Activated CD4-positive, alpha-beta T cell treated with anti-CD3 and anti-CD28 coated beads, Interleukin-2, amount 10 ng/mL, durations not matched to agents 7 days and 5 days (primary cell): Measurements from ENCODE around the gene RCOR2. TPM values are rescaled to one million over a fixed set of nuclear protein-coding genes. Genes with fewer than 3 reads are reported as not detected.

ENCODE experiments used
- CTCF ChIA-PET: fragments of 350-600 bp; sonication (Branson Sonifier 250); formaldehyde crosslinking; loops from one replicate; lab custom pipeline; 2021; ENCODE audit warnings: antibody characterized with exemption; lab: Charles Lee
- POLR2A ChIA-PET: fragments of 350-600 bp; sonication (Branson Sonifier 250); formaldehyde crosslinking; loops from one replicate; lab custom pipeline; 2021; ENCODE audit warnings: antibody characterized with exemption; lab: Charles Lee
- DNase-seq: peaks from one replicate; pipeline ENCODE4 v3.0.0-alpha.2; 2020
- H3K27ac Mint-ChIP-seq: one replicate; pipeline ENCODE4 v1.8.0; 2021; ENCODE audit warnings: mild to moderate bottlenecking, moderate library complexity, mixed read lengths
- H3K27me3 Mint-ChIP-seq: one replicate; pipeline ENCODE4 v1.8.0; 2021; ENCODE audit warnings: mixed read lengths
- H3K36me3 Mint-ChIP-seq: one replicate; pipeline ENCODE4 v1.8.0; 2021; ENCODE audit warnings: low read depth, mixed read lengths
- H3K4me1 Mint-ChIP-seq: one replicate; pipeline ENCODE4 v1.8.0; 2021; ENCODE audit warnings: mixed read lengths
- H3K4me3 Mint-ChIP-seq: one replicate; pipeline ENCODE4 v1.8.0; 2021; ENCODE audit warnings: mild to moderate bottlenecking, moderate library complexity, mixed read lengths
- H3K9me3 Mint-ChIP-seq: one replicate; pipeline ENCODE4 v1.8.0; 2021; ENCODE audit warnings: mixed read lengths
- total RNA-seq, 2 experiments: library from RNA; stranded (reverse); gene quantifications; one replicate each; pipeline ENCODE4 v1.2.3, GENCODE V29; 2021

The RCOR2 gene
- total RNA-seq, 2 experiments from 2014 or later: 0.12 to 0.40 TPM

DNA sequence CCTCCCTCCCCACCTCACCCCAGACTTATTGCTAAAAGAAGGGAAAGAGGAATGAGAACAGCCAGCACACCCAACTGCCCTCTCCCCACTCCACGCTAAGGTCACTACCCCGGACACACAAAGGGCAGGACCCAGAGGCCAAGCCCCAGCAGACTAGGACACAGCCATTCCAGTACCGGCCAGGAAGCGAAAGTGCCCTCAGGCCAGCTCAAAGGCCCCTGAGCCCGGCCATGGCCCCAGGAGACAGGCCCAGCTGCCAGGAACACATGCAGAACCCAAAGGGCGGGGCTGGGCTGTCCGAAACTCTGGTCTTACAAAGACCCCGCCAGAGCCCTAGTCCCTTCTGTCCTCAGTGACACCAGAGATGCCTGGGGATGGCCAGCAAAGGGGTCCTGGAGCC lies 5.5 kb downstream of the RCOR2 start:
- CTCF ChIA-PET: interaction anchor here (0.9 kb wide), 1 partner anchor 44 kb away, joined by 3 read pairs; no protein-coding TSS in a partner anchor

DNA sequence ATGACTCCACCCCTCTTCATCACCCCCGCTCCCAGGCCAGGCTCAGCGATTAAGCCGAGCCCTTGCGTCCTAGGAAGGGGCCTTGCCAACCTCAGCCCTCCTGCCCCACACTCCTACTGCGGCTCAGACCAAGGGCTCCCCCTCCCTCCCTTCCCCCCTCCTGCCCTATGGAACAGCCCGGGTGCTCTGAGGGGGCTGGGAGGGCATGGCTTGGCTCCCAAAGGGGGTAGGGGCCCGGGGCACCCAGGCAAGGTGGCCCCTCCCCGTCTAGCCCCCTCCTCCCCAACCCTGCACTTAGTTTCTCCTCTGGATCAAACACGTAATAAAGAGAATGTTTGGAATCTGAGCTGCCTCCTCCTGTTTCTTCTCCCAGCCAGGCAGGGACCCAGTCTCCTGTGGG lies 6.3 kb downstream of the RCOR2 start:
- no peak overlapping the region for H3K27ac Mint-ChIP-seq
- no peak overlapping the region for H3K4me3 Mint-ChIP-seq
- H3K9me3 Mint-ChIP-seq: no peaks in the 10 kb centered on the region
- peaks cover 11% of the 10 kb centered on the region for H3K36me3 Mint-ChIP-seq
- H3K27me3 Mint-ChIP-seq: peaks cover 5% of the 10 kb centered on the region
- no peak for DNase-seq
- ChIA-PET POLR2A (no interaction called here), CTCF (interaction anchor here (0.9 kb wide), 2 partner anchors 43 to 73 kb away, joined by 3 to 5 read pairs; no protein-coding TSS in a partner anchor)
- H3K4me1 Mint-ChIP-seq: peaks cover 7% of the 10 kb centered on the region

More for the DNA sequence above, 5.5 kb downstream of the RCOR2 start:
- POLR2A ChIA-PET: no interaction called here
- H3K4me3 Mint-ChIP-seq: no peak overlapping the region
- no peak for DNase-seq
- peaks cover 10% of the 10 kb centered on the region for H3K4me1 Mint-ChIP-seq
- peaks cover 7% of the 10 kb centered on the region for H3K36me3 Mint-ChIP-seq
- peaks cover 9% of the 10 kb centered on the region for H3K27me3 Mint-ChIP-seq
- H3K9me3 Mint-ChIP-seq: no peaks in the 10 kb centered on the region
- H3K27ac Mint-ChIP-seq: no peak overlapping the region

- no peak for DNase-seq
- POLR2A ChIA-PET: no interaction called here
- peaks cover 1% of the 10 kb centered on the region for H3K27me3 Mint-ChIP-seq
- peaks cover 16% of the 10 kb centered on the region for H3K36me3 Mint-ChIP-seq
- no peaks in the 10 kb centered on the region for H3K9me3 Mint-ChIP-seq
- peaks cover 5% of the 10 kb centered on the region for H3K4me1 Mint-ChIP-seq
- CTCF ChIA-PET: interaction anchor here (1.3 kb wide), 1 partner anchor 10 kb away, joined by 4 read pairs; no protein-coding TSS in a partner anchor
- H3K27ac Mint-ChIP-seq: no peak overlapping the region
- no peak overlapping the region for H3K4me3 Mint-ChIP-seq
These were observed 7.1 kb downstream of the RCOR2 start for GRCh38 chr11:63909591-63910506.

DNA sequence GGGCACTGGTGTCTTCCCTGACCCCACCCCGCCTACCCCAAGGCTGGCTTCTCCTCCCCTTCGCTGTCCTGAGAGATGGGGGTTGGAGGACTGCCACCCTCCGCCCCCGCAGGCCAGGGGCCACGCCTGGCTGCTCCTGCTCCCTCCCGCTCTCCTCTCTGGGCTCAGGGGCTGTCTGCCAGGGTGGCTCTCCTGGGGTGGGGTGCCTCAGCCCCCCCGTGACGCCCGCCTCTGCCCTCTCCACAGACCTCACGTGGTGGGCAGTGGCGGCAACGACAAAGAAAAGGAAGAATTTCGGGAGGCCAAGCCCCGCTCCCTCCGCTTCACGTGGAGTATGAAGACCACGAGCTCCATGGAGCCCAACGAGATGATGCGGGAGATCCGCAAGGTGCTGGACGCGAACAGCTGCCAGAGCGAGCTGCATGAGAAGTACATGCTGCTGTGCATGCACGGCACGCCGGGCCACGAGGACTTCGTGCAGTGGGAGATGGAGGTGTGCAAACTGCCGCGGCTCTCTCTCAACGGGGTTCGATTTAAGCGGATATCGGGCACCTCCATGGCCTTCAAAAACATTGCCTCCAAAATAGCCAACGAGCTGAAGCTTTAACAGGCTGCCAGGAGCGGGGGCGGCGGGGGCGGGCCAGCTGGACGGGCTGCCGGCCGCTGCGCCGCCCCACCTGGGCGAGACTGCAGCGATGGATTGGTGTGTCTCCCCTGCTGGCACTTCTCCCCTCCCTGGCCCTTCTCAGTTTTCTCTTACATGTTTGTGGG lies 8.1 kb downstream of the RCOR2 start:
- peaks cover 24% of the 10 kb centered on the region for H3K36me3 Mint-ChIP-seq

GRCh38 chr11:63907808-63908530 lies 9.0 kb downstream of the RCOR2 start:
- H3K27ac Mint-ChIP-seq: no peak overlapping the region
- peaks cover 5% of the 10 kb centered on the region for H3K4me1 Mint-ChIP-seq
- ChIA-PET POLR2A (no interaction called here), CTCF (no interaction called here)
- no peaks in the 10 kb centered on the region for H3K27me3 Mint-ChIP-seq
- peaks cover 32% of the 10 kb centered on the region for H3K36me3 Mint-ChIP-seq
- no peak for DNase-seq
- no peak overlapping the region for H3K4me3 Mint-ChIP-seq
- H3K9me3 Mint-ChIP-seq: no peaks in the 10 kb centered on the region

More for the DNA sequence above, 8.1 kb downstream of the RCOR2 start:
- no peak overlapping the region for H3K4me3 Mint-ChIP-seq
- no peaks in the 10 kb centered on the region for H3K27me3 Mint-ChIP-seq
- no peak overlapping the region for H3K27ac Mint-ChIP-seq
- no peak for DNase-seq
- POLR2A ChIA-PET: no interaction called here
- H3K9me3 Mint-ChIP-seq: no peaks in the 10 kb centered on the region
- CTCF ChIA-PET: interaction anchor here (1.3 kb wide), 1 partner anchor 9 kb away, joined by 4 read pairs; no protein-coding TSS in a partner anchor
- peaks cover 5% of the 10 kb centered on the region for H3K4me1 Mint-ChIP-seq

GRCh38 chr11:63907063-63907462 lies 9.9 kb downstream of the RCOR2 start:
- DNase-seq: no peak
- ChIA-PET CTCF (interaction anchor here (1.1 to 1.3 kb wide), 5 partner anchors 9 to 70 kb away, joined by 3 to 8 read pairs (median 4); no protein-coding TSS in a partner anchor), POLR2A (no interaction called here)
- Mint-ChIP-seq H3K9me3 (no peaks in the 10 kb centered on the region), H3K27ac (no peak overlapping the region), H3K4me3 (no peak overlapping the region), H3K27me3 (no peaks in the 10 kb centered on the region), H3K36me3 (peaks cover 36% of the 10 kb centered on the region), H3K4me1 (peaks cover 5% of the 10 kb centered on the region)

DNA sequence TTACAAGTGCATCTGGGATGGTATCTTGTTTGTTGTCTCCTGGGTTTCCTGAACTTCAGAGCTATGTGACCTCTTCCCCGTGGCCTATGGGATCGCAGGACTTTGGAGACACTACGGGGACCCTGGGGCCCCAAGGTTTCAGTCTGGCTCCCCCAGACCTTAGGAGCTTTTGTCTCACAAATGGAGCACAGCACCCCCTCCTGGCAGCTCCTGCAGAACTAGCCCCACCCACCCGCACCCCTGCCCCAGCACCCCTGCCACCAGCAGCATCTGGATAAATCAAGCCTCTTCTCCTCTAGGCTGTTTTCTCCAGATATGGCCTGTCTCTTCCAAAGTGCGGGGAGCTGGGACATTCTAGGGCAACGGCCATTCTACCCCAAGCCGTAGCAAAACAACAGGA lies 10.4 kb downstream of the RCOR2 start:
- no peak overlapping the region for H3K4me3 Mint-ChIP-seq
- ChIA-PET CTCF (interaction anchor here (1.1 to 1.3 kb wide), 5 partner anchors 9 to 69 kb away, joined by 3 to 8 read pairs (median 4); no protein-coding TSS in a partner anchor), POLR2A (no interaction called here)
- no peak overlapping the region for H3K27ac Mint-ChIP-seq
- peak; percentile 63 for DNase-seq
- no peaks in the 10 kb centered on the region for H3K27me3 Mint-ChIP-seq
- H3K9me3 Mint-ChIP-seq: no peaks in the 10 kb centered on the region
- H3K36me3 Mint-ChIP-seq: peaks cover 39% of the 10 kb centered on the region
- peaks cover 5% of the 10 kb centered on the region for H3K4me1 Mint-ChIP-seq

DNA sequence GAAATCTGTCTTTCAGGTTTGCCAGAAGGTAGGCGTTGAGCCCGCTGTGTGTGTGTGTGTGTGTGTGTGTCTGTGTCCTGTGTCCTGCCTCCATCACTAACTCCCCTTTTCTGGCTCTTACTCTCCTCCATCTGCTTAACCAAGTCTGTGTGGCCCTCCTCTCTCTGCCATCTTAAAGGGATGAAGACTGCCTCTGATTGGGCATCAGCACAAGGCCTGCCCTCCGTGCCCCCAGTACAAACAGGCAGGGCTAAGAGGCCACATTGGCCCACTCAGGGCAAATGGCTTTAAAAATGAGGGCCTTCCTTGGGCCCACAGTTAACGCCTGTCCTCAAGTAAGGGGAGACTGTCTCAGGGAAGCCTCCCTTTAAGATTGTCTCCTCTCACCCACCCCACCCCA lies 10.9 kb downstream of the RCOR2 start:
- no peak overlapping the region for H3K4me3 Mint-ChIP-seq
- CTCF ChIA-PET: interaction anchor here (1.2 to 1.3 kb wide), 4 partner anchors 10 to 69 kb away, joined by 3 to 8 read pairs (median 4); no protein-coding TSS in a partner anchor
- POLR2A ChIA-PET: no interaction called here
- H3K27ac Mint-ChIP-seq: peak overlapping the region; percentile 69
- no peaks in the 10 kb centered on the region for H3K9me3 Mint-ChIP-seq
- H3K27me3 Mint-ChIP-seq: no peaks in the 10 kb centered on the region
- no peak for DNase-seq
- peaks cover 6% of the 10 kb centered on the region for H3K4me1 Mint-ChIP-seq
- peaks cover 43% of the 10 kb centered on the region for H3K36me3 Mint-ChIP-seq

DNA sequence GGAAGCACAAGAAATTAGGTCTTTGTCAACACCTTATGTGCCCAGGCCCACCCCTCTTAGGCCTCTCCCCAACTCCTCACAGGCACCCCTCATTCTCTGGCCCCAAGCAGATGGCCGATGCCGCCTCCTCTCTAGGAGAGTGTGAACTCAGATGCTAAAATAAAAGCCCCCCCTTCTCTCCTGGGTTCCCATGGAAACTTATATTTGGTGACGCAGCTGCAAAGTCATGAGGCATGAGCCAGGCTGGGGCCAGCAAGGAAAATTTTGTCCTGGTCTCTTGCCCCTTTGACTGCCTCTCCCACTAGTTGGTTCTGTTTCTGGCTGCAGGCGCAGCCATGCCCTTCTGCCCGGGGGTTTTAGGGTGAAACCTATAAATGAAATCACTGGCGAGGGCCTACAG lies 11.8 kb downstream of the RCOR2 start:
- peaks cover 48% of the 10 kb centered on the region for H3K36me3 Mint-ChIP-seq
- CTCF ChIA-PET: no interaction called here

GRCh38 chr11:63904743-63905142 lies 12.2 kb downstream of the RCOR2 start:
- H3K27ac Mint-ChIP-seq: no peak overlapping the region
- peaks cover 49% of the 10 kb centered on the region for H3K36me3 Mint-ChIP-seq
- no peaks in the 10 kb centered on the region for H3K9me3 Mint-ChIP-seq
- ChIA-PET POLR2A (no interaction called here), CTCF (no interaction called here)
- no peak overlapping the region for H3K4me3 Mint-ChIP-seq
- H3K4me1 Mint-ChIP-seq: peaks cover 5% of the 10 kb centered on the region
- no peak for DNase-seq
- H3K27me3 Mint-ChIP-seq: no peaks in the 10 kb centered on the region

More for the DNA sequence above, 11.8 kb downstream of the RCOR2 start:
- H3K4me1 Mint-ChIP-seq: peaks cover 5% of the 10 kb centered on the region
- DNase-seq: no peak
- no peak overlapping the region for H3K27ac Mint-ChIP-seq
- H3K27me3 Mint-ChIP-seq: no peaks in the 10 kb centered on the region
- H3K9me3 Mint-ChIP-seq: no peaks in the 10 kb centered on the region
- POLR2A ChIA-PET: no interaction called here
- H3K4me3 Mint-ChIP-seq: no peak overlapping the region

- Mint-ChIP-seq H3K27ac (no peak overlapping the region), H3K4me3 (no peak overlapping the region), H3K36me3 (peaks cover 58% of the 10 kb centered on the region), H3K27me3 (no peaks in the 10 kb centered on the region), H3K9me3 (no peaks in the 10 kb centered on the region), H3K4me1 (peaks cover 5% of the 10 kb centered on the region)
- ChIA-PET CTCF (interaction anchor here (0.9 to 1.5 kb wide), 2 partner anchors 65 to 67 kb away, joined by 3 read pairs; no protein-coding TSS in a partner anchor), POLR2A (no interaction called here)
- DNase-seq: no peak
These were observed 13.1 kb downstream of the RCOR2 start for GRCh38 chr11:63903884-63904283.

DNA sequence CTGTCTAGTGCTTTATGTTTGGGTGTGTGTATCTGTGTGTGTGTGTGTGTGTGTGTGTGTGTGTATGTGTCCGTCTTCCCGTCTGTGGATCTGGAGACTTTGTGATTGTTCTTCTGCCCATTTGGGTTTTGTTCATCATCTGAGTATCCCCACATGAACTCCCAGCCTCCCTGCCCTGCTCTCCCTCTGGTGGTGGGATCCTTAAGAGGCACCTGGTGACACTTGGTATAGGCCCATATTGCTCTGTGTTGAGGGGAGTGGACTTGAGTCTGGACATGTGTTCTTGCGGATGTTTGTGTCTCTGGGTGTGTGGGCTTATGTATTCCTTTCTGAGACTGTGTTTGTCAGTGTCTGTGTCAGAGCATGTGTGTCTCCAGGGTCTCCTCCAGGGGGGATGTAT lies 15.3 kb downstream of the RCOR2 start:
- CTCF ChIA-PET: no interaction called here
- Mint-ChIP-seq H3K4me1 (peaks cover 7% of the 10 kb centered on the region), H3K27me3 (no peaks in the 10 kb centered on the region), H3K9me3 (no peaks in the 10 kb centered on the region), H3K36me3 (peaks cover 76% of the 10 kb centered on the region), H3K27ac (no peak overlapping the region), H3K4me3 (no peak overlapping the region)
- DNase-seq: no peak
- POLR2A ChIA-PET: no interaction called here
